GM19238 (cell line): Measurements from ENCODE around the gene ERO1A.
"Not testable (repeated sequence)": the region's sequence is repeated elsewhere in the genome, so short reads cannot be mapped to it uniquely, and the experiment has no call there.

Source experiments
- DNase-seq: peaks from one replicate; pipeline ENCODE4 v3.0.0; 2011; ENCODE audit warnings: low spot score; ENCODE audit not compliant: insufficient read length

The ERO1A gene, protein sequence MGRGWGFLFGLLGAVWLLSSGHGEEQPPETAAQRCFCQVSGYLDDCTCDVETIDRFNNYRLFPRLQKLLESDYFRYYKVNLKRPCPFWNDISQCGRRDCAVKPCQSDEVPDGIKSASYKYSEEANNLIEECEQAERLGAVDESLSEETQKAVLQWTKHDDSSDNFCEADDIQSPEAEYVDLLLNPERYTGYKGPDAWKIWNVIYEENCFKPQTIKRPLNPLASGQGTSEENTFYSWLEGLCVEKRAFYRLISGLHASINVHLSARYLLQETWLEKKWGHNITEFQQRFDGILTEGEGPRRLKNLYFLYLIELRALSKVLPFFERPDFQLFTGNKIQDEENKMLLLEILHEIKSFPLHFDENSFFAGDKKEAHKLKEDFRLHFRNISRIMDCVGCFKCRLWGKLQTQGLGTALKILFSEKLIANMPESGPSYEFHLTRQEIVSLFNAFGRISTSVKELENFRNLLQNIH

DNA sequence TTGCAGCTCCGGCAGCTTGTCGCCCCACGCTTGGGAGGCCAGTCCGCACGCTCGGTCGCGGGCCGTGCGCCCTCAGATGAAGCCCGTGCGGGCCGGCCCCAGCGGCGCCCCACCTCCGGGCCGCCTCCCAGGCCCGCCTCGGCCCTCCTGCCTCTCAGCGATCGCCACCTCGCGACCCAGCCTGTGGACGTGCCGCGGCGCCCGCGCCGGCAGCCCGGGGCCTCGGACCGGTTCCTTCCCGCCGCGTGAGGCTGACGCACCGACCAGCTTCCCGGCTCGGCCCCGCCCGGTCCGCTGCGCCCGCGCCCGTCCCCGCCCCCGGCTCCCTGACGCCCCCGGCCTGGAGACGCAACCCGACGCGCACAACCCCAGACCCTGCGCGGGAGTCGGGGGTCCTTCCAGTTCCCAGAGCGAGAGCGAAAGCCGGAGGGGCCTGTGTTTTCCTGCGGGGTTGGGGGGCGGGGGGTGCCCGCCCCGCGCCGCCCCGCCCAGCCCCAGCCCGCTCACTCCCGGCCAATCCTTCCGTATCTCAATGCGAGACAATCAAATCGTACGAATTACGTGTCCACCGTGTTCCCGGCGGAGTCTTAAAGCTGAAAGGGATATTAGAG is at the start of gene ERO1A:
Gene ERO1A, minus strand, starts transcription at position 78 of the 611 bp plus-strand sequence. Its CDS starts 77 bp downstream, at position 1.
- peak; percentile 55 for DNase-seq

DNA sequence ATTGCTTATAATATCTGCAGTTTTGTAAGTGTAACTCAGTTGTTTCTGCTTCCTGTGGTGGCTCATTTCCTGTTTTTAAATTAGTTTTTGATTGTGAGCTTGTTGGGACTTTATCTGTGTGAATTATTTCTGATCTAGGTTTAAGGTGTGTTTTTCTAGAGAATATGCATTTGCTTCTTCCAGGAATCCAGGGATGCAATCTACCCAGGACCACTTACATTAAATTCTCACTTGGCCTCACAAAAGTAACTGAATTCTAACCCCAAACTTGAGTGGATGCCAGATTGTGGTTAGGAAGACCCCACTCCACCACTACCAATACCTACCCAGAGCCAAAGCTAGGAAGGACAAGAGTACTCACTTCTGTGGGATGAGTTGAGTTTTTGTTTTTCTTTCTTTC is 46.5 kb upstream of the ERO1A start:
- DNase-seq: no peak

DNA sequence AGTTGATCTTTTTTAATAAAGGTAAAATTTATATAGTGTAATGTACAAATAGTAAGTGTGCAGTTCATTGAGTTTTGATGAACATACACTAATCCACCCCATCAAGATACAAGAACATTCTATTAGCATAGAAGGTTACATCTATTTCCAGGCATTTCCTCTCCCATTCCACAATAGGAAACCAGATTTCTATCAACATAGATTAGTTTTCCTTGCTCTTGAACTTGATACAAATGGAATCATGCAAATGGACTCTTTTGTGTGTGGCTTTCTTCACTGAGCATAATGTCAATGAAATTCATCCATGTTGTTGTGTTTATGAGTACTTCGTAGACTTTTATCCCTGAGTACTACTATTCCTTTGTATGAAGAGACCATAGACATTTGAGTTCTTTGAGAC is 45.4 kb upstream of the ERO1A start:
- no peak for DNase-seq

DNA sequence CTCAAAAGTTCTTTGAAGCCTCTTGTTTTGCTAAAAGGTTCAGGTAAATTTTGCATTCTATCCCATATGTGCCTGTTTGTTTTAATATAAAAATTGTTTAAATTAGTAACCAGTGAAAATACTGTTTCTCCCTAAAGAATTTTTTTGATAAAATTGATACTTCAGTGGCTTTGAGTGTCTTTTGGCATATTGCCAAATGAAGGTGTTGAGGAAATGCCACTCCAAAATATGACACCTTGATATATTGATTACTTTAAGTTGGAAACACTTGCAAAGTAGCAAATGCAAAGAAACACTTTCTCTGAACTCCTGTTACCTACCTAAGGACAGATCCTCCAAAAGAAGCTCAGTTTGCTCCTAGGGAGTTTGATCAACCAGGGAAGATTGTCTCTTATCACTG is 43.1 kb upstream of the ERO1A start:
- DNase-seq: no peak

DNA sequence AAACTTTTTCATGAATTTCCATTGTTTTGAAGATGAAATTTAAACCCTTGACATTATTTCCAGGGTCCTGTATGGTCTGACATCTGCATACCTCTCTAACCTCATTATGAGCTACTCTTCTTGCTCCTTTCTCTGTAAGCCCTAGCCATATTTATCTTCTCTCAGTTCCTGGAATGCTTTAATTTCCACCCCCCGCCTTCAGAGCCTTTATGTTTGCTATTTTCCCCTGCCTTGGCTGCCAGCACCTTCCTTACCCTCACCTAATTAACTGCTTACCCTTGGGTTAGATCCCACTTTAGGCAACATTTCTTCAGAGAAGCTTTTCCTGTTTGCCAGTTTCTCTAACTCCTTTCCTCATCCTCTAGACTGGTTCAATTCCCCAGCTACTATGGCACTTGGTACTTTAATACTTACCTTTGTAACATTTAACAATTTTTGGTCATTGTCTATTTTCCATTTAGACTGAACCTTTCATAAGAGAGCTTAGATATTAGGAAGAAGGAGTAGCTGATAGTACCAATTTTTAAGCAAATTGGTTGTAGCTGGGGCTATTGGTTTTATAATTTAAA is 40.6 kb upstream of the ERO1A start:
- no peak for DNase-seq

DNA sequence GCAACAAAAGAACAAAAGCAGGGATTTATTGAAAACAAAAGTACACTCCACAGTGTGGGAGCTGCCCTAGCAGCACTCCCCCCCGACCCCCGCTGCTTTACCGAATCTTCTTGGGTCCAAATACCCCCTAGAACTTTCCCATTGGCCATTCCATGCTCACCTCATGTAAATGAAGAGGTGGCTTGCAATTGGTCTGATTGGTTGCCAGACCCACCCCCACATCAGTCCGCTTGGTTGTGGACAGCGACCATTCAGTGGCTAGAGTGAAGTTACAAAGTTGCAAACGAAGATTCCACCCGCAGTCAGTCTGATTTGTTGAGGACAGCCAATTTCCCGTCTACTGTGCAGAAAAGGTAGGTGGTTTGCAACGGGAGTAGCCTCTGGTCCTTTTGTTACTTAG is 38.5 kb upstream of the ERO1A start:
- DNase-seq: no peak

DNA sequence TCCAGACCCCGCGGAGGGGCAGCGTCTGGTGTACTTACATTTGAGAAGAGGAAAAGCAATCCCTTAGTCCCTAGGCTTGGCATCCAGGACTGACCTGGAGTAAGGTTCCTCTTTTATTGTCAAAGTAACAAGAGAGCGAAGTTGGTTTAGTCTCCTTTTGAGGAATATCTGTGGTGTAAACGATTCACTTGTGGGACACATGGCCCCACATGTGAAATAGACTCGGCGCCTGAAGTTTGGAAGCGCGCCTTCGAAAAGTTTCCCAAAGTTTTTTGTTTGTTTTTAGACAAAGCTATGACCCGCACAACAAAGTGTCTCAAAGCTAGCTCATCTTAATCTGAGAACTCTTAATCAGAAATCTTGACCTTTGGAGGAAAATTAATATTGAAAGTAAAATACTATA is 35.4 kb upstream of the ERO1A start:
- DNase-seq: no peak

DNA sequence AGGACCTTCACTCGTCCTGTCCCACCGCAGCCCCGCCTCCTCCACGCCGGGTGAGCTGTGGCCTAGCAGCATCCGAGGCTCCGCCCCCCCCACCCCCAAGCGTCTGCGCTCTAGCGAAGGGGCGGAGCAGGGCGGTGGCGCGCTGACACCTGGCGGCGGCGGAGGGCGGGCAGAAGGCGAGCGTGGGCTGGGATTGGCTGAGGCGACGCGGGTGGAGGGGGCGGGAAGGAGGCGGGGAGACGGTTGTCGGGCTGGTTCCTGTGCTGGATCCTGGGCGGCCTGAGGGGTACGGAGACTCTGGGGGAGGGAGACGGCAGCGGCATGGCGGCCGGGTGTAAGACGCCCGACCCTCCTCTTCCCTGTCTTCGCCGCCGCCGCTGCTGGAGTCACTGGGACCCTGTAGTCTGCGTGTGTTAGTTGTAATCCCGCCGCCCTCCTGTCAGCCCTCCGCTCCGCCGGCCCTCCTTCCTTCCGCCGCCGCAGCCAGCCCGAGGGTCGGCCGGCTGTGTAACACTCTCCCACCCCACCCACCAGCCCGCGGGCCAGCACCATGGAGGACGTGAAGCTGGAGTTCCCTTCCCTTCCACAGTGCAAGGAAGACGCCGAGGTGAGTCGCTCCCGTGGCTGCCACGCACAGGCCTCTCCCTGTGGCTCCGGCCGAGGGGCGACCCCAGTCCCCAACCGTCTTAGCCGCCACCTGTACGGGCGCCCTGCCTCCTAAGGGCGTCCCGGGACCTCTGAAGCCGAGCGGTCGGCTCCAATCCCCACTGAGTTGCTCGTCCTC is 34.8 kb upstream of the ERO1A start, which contains the start of gene STYX:
Gene STYX, plus strand, starts transcription at position 242 of the 784 bp plus-strand sequence. Its CDS starts 309 bp downstream, at position 551.
- peak; percentile 61 for DNase-seq

DNA sequence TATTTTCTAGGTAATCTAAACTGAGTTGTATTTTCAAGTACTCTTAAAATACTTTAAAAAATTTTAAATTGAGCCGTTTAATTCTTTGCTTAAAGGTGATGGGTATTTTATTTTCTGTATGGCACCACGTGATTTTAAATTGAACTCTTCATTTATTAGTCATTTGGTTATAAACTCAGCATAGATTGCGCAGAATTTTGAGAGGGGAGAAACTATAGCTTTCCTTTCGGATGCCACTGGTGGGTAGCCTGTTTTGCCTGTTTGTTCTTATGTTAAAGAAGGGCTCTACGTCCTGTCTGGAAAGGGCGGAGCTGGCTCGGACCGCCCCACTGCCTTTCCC is 34.2 kb upstream of the ERO1A start:
- DNase-seq: no peak

DNA sequence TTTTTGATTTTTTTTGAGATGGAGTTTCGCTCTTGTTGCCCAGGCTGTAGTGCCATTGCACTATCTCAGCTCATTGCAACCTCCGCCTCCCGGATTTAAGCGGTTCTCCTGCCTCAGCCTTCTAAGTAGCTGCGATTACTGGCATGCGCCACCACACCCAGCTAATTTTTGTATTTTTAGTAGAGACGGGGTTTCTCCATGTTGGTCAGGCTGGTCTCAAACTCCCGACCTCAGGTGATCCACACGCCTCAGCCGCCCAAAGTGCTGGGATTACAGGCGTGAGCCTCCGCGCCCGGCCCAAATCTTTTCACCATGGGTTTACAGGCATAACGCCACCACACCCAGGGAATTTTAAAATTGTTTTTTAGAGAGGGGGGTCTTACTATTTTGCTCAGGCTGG is 33.7 kb upstream of the ERO1A start:
- DNase-seq: not testable (repeated sequence)

DNA sequence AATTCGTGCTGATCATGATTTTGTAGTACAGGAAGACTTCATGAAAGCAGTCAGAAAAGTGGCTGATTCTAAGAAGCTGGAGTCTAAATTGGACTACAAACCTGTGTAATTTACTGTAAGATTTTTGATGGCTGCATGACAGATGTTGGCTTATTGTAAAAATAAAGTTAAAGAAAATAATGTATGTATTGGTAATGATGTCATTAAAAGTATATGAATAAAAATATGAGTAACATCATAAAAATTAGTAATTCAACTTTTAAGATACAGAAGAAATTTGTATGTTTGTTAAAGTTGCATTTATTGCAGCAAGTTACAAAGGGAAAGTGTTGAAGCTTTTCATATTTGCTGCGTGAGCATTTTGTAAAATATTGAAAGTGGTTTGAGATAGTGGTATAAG is 32.2 kb upstream of the ERO1A start:
- DNase-seq: not testable (repeated sequence)

DNA sequence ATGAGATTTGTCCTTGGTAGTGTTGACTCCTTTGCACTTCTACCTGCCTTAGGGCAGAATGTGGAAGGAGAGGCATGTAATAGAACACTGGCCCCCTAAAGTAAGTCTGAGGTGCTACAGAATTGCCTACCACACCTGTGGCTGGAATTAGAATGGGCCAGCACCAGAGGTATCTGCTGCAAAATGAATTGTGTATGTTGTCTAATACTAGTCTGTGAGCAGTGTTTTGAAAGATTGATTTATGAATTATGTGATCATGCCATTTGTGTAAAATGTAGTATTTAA is 28.9 kb upstream of the ERO1A start:
- no peak for DNase-seq

DNA sequence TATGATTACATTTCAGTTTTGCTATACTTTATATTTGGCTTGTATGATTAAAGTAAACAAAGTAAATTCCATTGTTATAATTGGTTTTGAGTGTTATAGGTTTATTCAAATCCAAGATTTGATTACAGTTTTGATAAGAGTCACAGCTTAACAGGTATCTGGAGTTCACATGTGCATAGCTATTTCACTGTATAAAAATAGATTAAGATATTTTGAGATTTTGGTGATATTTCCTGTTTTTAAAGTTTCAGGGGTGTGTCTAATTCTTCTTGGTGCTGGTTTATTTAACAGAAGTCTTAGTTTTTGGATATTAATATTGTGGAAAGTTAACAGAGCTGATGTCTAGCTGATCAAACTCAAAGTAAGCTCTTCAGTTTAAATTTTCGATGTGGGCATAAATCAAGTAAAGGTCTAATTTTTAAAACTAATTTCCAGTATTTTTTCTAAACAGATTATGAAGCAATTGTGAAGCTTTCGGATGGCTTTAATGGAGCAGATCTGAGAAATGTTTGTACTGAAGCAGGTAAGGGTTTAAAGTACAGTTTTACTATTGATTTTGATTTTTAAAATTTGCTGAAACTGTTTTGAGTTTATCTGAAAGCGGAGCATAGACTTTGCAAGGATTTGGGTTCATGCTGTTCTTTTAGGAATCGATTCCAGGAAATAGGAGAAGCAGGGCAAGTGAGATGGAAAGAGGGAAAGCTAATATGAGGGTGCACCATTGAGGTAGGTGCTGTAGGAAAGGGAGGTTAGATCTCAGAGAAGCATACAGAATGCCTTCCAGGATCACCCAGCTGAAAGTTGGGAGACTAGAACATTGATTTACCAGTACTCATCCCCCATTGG is 28.4 kb upstream of the ERO1A start:
- DNase-seq: no peak

DNA sequence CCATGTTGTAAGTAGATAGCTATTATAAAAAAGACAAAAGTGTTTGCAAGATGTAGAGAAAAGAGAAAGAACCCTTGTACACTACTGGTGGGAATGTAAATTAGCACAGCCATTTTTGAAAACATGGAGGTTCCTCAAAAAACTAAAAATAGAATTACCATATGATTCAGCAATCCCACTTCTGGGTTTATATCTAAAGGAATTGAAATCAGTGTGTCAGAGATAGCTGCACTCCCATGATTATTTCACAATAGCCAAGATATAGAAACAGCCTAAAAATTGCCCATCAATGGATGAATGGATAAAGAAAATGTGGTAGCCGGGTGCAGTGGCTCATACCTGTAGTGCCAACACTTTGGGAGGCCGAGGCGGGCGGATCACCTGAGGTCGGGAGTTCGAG is 20.8 kb upstream of the ERO1A start:
- DNase-seq: no peak

DNA sequence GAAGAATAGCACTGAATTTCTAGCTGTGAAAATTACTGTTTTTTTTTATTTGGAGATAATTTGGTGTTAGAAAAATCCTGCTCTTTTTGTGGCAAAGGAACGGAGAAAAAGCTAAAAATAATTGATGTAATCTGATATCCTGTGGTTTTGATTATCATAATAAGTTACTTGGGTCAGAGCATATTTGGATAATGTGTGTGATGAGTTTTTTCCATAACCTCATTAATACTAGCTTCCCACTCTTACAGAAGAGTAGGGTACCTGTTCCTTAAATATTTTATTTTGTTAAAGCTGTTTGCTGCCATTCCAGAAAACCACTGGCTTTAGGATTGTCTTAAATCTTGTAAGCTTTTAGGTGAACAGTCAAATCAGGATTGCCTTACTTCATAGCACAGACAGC is 16.3 kb upstream of the ERO1A start:
- no peak for DNase-seq

DNA sequence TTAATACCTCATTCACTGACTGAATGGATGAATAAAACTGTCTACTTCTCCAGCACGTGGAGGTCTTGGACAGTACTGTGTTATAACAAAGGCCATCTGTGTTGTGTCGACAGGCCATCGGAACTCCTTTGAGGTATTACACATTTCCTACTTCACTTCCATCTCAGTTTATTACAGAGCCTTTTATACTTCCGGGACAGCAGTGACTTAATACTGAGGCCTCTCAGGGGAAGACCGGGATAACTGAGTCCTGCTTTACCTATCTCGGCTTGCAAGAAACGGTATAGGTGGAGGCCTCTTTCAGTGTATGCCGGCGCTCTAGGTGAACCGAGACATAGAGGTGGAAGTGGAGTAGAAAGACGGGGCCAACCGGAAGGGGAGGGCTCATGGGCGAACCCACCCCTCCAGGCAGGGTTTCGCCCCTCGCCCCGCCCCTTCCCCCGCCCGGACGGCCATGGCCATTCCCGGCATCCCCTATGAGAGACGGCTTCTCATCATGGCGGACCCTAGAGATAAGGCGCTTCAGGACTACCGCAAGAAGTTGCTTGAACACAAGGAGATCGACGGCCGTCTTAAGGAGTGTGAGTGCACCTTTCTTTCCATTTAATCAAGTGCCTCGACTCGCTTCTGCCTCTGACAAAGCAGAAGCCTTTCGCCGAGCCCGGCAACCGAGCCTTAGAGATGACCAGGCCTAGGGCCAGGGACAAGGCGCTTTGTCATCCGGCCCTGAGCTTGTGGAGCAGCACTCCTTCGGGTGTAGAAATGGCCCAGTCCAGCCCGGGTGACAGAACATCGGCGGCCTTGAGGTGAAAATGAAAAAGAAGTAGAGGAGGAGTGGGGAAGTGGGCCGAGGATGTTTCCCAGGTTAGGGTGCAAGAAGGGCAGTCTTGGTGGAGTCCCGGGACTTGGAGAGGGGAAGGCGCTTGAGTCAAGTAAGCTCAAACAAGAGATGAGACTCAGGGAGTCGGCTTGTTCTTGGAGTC is 11.7 kb upstream of the ERO1A start, which contains the start of gene PSMC6:
Gene PSMC6, plus strand, starts transcription at position 477 of the 983 bp plus-strand sequence. Its CDS starts 20 bp downstream, at position 497.
- DNase-seq: peak; percentile 85

DNA sequence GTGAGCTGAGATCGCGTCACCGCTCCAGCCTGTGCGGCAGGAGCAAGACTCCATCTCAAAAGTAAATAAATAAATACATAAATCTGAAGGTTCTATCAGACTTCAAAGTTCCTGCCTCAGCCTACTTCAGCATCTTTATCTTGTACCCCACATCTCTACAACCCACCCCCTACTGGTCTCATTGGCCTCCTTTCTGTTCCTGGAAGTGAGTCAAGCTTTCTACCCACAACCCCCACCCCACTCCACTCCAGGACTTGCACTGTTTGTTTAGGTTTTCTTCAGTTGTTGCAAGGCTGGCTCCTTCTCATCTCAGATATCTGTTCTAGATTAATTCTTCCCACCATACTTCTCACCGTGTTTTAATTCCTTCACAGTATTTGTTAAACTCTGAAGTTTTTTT is 10.9 kb upstream of the ERO1A start:
- no peak for DNase-seq

DNA sequence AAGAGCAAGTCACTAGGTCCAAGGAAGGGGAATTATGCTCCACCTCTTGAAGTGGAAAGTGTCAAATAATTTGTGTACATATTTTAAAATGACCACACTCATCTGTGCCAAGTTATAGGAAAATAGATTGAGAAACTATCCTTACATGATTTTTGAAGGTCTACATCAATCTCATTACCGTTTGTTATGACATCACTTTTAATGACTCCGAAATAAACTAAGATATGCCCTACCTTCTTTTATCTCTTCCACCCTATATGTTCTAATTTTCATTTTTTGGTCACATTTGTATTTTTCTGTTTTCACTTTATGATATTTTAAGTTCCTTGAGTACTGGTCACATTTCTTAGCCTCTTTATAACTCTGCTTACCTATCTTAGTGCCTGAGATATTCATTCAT is 8.3 kb upstream of the ERO1A start:
- no peak for DNase-seq

DNA sequence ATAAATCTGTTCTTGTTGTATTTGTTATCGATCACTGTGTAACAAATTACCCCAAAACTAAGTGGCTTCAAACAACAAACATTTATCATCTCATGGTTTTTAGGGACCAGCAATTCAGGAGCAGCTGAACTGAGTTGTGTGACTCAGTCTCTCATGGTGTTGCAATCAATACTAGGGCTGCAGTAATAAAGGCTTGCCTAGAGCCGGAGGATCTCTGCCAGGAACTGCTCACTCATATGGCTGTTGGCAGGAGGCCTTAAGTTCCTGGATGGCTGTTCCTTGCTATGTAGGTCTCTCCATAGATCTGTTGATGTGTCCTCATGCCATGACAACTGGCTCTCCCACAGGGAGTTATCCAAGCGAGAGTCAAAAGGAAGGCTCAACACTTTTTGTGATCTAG is 7.9 kb upstream of the ERO1A start:
- no peak for DNase-seq

DNA sequence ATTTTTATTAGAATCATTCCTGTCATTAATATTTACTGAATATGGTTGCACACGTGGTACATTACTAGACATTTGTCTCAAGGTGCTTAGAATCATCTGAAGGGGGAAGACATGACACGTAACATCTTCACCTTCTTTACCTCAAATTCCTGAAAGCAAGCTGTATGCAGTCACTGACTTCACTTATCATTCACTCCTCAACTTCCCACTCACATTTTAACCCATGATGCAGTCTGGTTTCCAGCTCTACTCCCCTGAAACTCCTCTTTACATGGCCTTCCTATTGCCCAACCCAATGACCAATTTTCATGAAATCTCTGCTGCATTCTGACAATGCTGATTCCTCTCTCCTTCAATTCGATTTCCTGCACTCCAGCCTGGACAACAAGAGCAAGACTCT is 5.9 kb upstream of the ERO1A start:
- DNase-seq: no peak
